Hepatocyte (in vitro differentiated cells): Measurements from ENCODE around the gene GPR180.

ENCODE experiments used
- CTCF ChIP-seq: fragments of 200-600 bp; sonication (generic); IDR thresholded peaks from 2 replicates; pipeline ENCODE4 v1.5.1; 2016; ENCODE audit warnings: antibody characterized with exemption, mild to moderate bottlenecking; ENCODE audit not compliant: poor library complexity
- EZH2 ChIP-seq: fragments of 200-600 bp; sonication (generic); IDR thresholded peaks from 2 replicates; pipeline ENCODE4 v1.6.1; 2016; ENCODE audit warnings: antibody characterized with exemption, mild to moderate bottlenecking, borderline replicate concordance
- EZH2phosphoT487 ChIP-seq: fragments of 200-600 bp; sonication (generic); IDR thresholded peaks from one replicate; pipeline ENCODE4 v1.6.1; 2018; ENCODE audit warnings: antibody characterized with exemption, mild to moderate bottlenecking, low read depth, moderate library complexity; ENCODE audit not compliant: unreplicated experiment, severe bottlenecking

DNA sequence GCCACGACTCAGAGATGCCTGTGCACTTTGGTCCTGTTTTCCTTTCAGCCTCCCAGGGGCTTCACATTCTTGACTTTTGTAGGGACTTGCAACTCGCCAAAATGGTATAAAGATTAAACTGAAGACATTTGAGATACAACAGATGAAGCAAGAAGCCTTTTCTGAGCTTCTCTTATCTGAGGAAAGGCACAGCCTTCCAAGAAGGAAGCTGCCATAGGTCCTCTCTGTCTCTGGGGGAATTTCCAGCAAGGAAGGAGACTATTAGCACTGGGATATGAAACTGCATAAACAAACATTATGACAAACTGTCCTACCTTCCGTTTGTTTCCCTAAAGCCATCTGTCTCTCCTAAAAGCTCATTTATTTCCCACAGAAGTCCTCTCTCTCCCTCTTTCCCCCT lies 45.0 kb upstream of the GPR180 start:
- no peak for TF ChIP-seq CTCF
- no peak for TF ChIP-seq EZH2
- no peak for TF ChIP-seq EZH2phosphoT487
